ENCODE results near the gene P4HB.

DNA sequence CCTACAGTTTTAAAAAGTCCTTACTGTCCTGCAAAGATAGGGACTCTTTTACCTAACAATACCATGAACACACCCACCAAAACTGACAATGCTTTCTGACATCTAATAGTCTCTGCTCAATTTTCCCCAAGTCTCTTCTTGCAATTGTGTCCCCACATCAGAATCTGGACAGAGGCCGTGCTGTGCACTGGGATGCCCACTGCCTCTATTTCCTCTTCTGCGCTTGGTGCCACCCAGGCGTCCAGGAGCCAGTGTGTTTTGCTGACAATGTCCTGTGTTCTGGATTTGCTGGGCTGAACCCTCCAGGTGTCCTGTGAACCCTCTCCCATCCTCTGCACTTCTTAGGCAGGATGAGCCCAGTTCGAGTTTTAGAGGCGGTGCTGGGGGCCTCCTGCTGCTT is 17.2 kb upstream of the P4HB start:
- no peak for TF ChIP-seq EZH2 (IDR thresholded peaks at IDR 0.05)
- TF ChIP-seq, protein P1, sequence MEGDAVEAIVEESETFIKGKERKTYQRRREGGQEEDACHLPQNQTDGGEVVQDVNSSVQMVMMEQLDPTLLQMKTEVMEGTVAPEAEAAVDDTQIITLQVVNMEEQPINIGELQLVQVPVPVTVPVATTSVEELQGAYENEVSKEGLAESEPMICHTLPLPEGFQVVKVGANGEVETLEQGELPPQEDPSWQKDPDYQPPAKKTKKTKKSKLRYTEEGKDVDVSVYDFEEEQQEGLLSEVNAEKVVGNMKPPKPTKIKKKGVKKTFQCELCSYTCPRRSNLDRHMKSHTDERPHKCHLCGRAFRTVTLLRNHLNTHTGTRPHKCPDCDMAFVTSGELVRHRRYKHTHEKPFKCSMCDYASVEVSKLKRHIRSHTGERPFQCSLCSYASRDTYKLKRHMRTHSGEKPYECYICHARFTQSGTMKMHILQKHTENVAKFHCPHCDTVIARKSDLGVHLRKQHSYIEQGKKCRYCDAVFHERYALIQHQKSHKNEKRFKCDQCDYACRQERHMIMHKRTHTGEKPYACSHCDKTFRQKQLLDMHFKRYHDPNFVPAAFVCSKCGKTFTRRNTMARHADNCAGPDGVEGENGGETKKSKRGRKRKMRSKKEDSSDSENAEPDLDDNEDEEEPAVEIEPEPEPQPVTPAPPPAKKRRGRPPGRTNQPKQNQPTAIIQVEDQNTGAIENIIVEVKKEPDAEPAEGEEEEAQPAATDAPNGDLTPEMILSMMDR (IDR thresholded peaks at IDR 0.05): no peak

Data from neural progenitor cell (in vitro differentiated cells).